Calu3 (cell line): ENCODE measurements around the gene RHOBTB1. TPM values are rescaled to one million over a fixed set of nuclear protein-coding genes. Genes with fewer than 3 reads are reported as not detected.

ENCODE experiments used
- BruUV-seq: library from RNA; stranded (reverse); fragments of 400-500 nt; replicated peaks from 2 replicates; lab custom pipeline; 2021; lab: Mats Ljungman, UMichigan
- CTCF ChIA-PET: fragments of 300-600 bp; sonication (Branson Sonifier 250); formaldehyde crosslinking; loops from one replicate; lab custom pipeline; 2022; ENCODE audit warnings: antibody characterized with exemption; lab: Charles Lee
- DNase-seq: peaks from one replicate; pipeline ENCODE4 v3.0.0; 2022
- H3K27ac Mint-ChIP-seq: one replicate; pipeline ENCODE4 v1.8.0; 2022; ENCODE audit warnings: mixed read lengths; ENCODE audit not compliant: unreplicated experiment
- H3K27me3 Mint-ChIP-seq: one replicate; pipeline ENCODE4 v1.8.0; 2022; ENCODE audit warnings: mixed read lengths; ENCODE audit not compliant: unreplicated experiment
- H3K36me3 Mint-ChIP-seq: one replicate; pipeline ENCODE4 v1.8.0; 2022; ENCODE audit warnings: mild to moderate bottlenecking, moderate library complexity, mixed read lengths; ENCODE audit not compliant: insufficient read depth, unreplicated experiment
- H3K4me1 Mint-ChIP-seq: one replicate; pipeline ENCODE4 v1.8.0; 2022; ENCODE audit warnings: mild to moderate bottlenecking, low read depth, mixed read lengths; ENCODE audit not compliant: unreplicated experiment
- H3K4me3 Mint-ChIP-seq: one replicate; pipeline ENCODE4 v1.8.0; 2022; ENCODE audit warnings: mild to moderate bottlenecking, low read depth, moderate library complexity, mixed read lengths; ENCODE audit not compliant: unreplicated experiment
- H3K9me3 Mint-ChIP-seq: one replicate; pipeline ENCODE4 v1.8.0; 2022; ENCODE audit warnings: low read depth, mixed read lengths; ENCODE audit not compliant: unreplicated experiment
- intact Hi-C: fragments of 100-400 bp; cut with micrococcal nuclease; formaldehyde crosslinking; loops from one replicate; pipeline ENCODE4 v1.10.0; 2022; ENCODE audit not compliant: unreplicated experiment
- total RNA-seq: library from RNA; stranded (reverse); gene quantifications from 2 replicates; pipeline ENCODE4 v1.2.3, GENCODE V29; 2022
- TF ChIP-seq, protein P1 (sequence below): fragments of 200-600 bp; IDR thresholded peaks from one replicate; pipeline ENCODE4 v1.8.0; 2022; ENCODE audit warnings: antibody characterized with exemption; ENCODE audit not compliant: unreplicated experiment

RHOBTB1 gene
- total RNA-seq, 1 experiment from 2014 or later = 9.8 TPM

DNA sequence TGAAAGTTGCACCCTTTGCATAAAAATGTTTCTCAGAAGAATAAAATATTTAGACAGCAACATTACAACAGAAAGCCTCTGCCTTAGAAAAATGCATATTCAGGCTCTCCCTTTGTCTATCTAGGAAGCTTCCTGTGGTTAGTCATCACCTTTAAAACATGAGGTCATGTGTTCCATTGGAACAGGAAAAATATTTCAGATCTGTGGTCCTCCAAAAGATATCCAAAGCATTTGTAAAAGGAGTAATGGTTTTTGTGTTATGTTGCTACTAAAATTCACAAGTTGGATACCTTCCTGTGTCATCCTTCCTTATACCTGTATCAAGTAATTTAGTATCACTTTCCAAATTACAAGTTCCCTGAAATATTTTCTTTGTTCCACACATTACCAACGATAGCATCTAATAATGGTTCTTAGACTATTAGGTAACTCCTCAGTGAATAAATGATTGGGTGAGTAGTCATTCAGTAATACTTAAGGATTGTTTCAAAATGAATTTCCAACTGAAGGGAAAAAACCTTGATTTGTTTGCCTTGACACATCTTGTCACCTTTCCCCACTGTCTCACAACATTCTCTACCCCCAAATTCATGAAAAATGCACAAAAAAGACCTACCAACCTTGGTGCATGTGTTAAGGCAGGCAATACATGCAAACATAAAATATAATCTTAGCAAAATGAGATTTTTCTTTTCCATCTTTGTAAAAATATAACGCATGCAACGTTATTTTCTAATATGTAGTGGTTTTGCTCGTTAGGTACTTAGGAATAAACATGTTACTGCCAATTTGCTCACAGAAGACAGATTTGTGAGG, 19.7 kb upstream of the RHOBTB1 start:
- BruUV-seq = no TSS peak
- Mint-ChIP-seq H3K27ac (peak overlapping the region; percentile 84), H3K9me3 (no peaks in the 10 kb centered on the region), H3K4me3 (peak overlapping the region; percentile 35), H3K4me1 (peaks cover 40% of the 10 kb centered on the region), H3K36me3 (peaks cover 11% of the 10 kb centered on the region), H3K27me3 (no peaks in the 10 kb centered on the region)
- CTCF ChIA-PET = interaction anchor here (0.5 to 1.0 kb wide), 8 partner anchors 13 to 1044 kb away, joined by 3 to 8 read pairs (median 4); no protein-coding TSS in a partner anchor
- intact Hi-C loops = loop anchor here (1.0 to 5.0 kb wide), 5 partner anchors 14 to 319 kb away; no protein-coding TSS in a partner anchor
- TF ChIP-seq, protein P1, sequence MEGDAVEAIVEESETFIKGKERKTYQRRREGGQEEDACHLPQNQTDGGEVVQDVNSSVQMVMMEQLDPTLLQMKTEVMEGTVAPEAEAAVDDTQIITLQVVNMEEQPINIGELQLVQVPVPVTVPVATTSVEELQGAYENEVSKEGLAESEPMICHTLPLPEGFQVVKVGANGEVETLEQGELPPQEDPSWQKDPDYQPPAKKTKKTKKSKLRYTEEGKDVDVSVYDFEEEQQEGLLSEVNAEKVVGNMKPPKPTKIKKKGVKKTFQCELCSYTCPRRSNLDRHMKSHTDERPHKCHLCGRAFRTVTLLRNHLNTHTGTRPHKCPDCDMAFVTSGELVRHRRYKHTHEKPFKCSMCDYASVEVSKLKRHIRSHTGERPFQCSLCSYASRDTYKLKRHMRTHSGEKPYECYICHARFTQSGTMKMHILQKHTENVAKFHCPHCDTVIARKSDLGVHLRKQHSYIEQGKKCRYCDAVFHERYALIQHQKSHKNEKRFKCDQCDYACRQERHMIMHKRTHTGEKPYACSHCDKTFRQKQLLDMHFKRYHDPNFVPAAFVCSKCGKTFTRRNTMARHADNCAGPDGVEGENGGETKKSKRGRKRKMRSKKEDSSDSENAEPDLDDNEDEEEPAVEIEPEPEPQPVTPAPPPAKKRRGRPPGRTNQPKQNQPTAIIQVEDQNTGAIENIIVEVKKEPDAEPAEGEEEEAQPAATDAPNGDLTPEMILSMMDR = no peak
- no peak for DNase-seq

DNA sequence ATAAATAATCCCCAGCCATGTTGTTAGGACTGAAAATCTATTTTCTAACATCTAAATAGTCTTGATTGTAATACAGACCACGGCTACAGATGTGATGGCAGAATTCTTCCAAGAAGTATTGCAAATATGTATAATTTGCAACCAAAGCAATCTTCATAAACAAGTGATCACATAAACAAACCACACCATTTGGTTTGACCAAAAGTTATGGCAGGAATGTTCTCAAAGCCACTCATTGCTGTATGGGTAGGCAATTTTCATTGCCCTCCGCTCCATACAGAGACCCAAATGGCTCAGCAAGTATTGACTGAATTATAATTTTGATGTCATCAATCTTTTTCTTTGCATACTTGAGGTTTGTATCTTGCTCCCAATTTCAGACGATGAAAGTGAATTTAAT, 19.0 kb upstream of the RHOBTB1 start:
- intact Hi-C loops = loop anchor here (5.0 kb wide), 1 partner anchor 319 kb away; no protein-coding TSS in a partner anchor
- DNase-seq = no peak
- no peak overlapping the region for H3K4me3 Mint-ChIP-seq
- CTCF ChIA-PET = interaction anchor here (0.5 to 0.6 kb wide), 2 partner anchors 31 to 1045 kb away, joined by 4 read pairs; no protein-coding TSS in a partner anchor
- peaks cover 11% of the 10 kb centered on the region for H3K36me3 Mint-ChIP-seq
- no peaks in the 10 kb centered on the region for H3K27me3 Mint-ChIP-seq
- H3K4me1 Mint-ChIP-seq = peaks cover 33% of the 10 kb centered on the region
- no TSS peak for BruUV-seq
- TF ChIP-seq, protein P1 = no peak
- no peaks in the 10 kb centered on the region for H3K9me3 Mint-ChIP-seq
- H3K27ac Mint-ChIP-seq = no peak overlapping the region

DNA sequence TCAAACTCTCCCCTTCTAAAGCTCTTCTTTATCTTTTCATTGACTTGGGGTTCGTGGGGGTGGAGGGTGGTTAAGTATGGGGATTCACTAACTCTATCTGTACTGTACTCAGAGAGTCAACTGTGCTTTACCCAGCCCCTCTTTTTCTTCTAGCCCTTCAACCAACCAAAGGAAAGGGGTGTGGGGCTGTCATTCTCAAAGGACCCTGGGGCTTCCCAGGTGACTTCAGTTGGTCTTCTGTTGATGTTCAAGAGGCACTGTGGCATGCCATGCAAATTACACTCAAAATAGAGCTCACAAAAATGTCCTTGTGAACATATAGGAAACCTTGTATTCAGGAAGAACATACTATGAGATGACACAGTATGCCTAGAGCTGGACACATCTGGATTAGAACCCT, 16.9 kb upstream of the RHOBTB1 start:
- CTCF ChIA-PET = interaction anchor here (1.4 kb wide), 1 partner anchor 14 kb away, joined by 4 read pairs; no protein-coding TSS in a partner anchor
- H3K4me1 Mint-ChIP-seq = peaks cover 29% of the 10 kb centered on the region

DNA sequence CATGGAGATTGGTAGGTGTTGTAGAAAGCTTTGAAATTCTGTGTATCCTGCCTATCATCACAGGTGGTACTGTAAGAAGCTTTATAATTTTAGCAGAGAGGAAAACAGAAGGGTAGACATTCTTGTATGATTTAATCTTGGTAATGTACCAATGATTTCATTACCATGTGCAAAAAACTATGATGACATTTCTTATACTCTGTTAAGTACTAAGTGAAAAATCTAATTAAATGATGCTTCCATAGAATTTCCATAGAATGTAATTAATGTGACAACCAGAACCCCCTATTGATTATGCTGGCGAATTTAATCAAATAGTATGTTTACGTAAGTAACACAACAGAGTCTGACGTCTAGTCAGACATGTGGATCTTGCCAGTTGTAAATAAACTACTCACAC, 16.0 kb upstream of the RHOBTB1 start:
- TF ChIP-seq, protein P1 = no peak
- Mint-ChIP-seq H3K4me3 (no peak overlapping the region), H3K4me1 (peaks cover 31% of the 10 kb centered on the region), H3K36me3 (peaks cover 11% of the 10 kb centered on the region), H3K9me3 (no peaks in the 10 kb centered on the region), H3K27ac (no peak overlapping the region), H3K27me3 (no peaks in the 10 kb centered on the region)
- intact Hi-C loops = loop anchor here (5.0 kb wide), 1 partner anchor 322 kb away; no protein-coding TSS in a partner anchor
- CTCF ChIA-PET = interaction anchor here (1.4 kb wide), 1 partner anchor 15 kb away, joined by 4 read pairs; no protein-coding TSS in a partner anchor
- DNase-seq = no peak
- no TSS peak for BruUV-seq

More for the DNA sequence above, 16.9 kb upstream of the RHOBTB1 start:
- peaks cover 11% of the 10 kb centered on the region for H3K36me3 Mint-ChIP-seq
- no peaks in the 10 kb centered on the region for H3K9me3 Mint-ChIP-seq
- intact Hi-C loops = loop anchor here (5.0 kb wide), 1 partner anchor 321 kb away; no protein-coding TSS in a partner anchor
- BruUV-seq = no TSS peak
- DNase-seq = no peak
- TF ChIP-seq, protein P1 = no peak
- H3K27ac Mint-ChIP-seq = no peak overlapping the region
- H3K4me3 Mint-ChIP-seq = no peak overlapping the region
- H3K27me3 Mint-ChIP-seq = no peaks in the 10 kb centered on the region
